Adipose tissue (tissue), 3 donors: ENCODE measurements around the gene ENO4. TPM values are rescaled to one million over a fixed set of nuclear protein-coding genes. Genes with fewer than 3 reads are reported as not detected.

ENCODE experiments used
- polyA plus RNA-seq, 3 donors: library from polyadenylated mRNA; stranded (reverse); fragments of 200-250 nt; gene quantifications; one replicate each; pipeline ENCODE4 v1.2.3, GENCODE V29; 2013
- donor health status: healthy with polysubstance abuse.
- donor health status: Bipolar disorder and iron deficiency.
- donor health status: healthy.

ENO4 gene
- polyA plus RNA-seq, 3 donors, result 0.06 to 0.16 TPM; not detected in 1

Other genes starting within 250 kb of the ENO4 start
- 1,000 to 10,000 TPM in 1 of 3 donors, under 1 TPM in 1, not detected in 1; 0.91 to 2,287 TPM for gene PNLIPRP2, start 228.5 kb upstream of the ENO4 start, polyA plus RNA-seq
- gene HSPA12A, start 106.9 kb upstream of the ENO4 start, polyA plus RNA-seq, result 10 to 100 TPM in 2 of 3 donors, 1 to 10 TPM in 1; 4.8 to 30.8 (median 10.5) TPM
- gene SHTN1, start 155.7 kb downstream of the ENO4 start, polyA plus RNA-seq, result 10 to 100 TPM in 1 of 3 donors, 1 to 10 TPM in 2; 3.2 to 11.4 (median 4.8) TPM